Fibroblast of lung (primary cell): ENCODE results near the gene TTC1.

ENCODE experiments used
- CTCF ChIP-seq, 2 donors: IDR thresholded peaks in 1 of 2; conservative IDR thresholded peaks in 1 of 2; 1 replicate in 1 of 2; 2 replicates in 1 of 2; pipeline ENCODE4 v1.5.1; 2011 to 2012; ENCODE audit warnings: low read length in 2 of 2, control low read depth in 1 of 2, inconsistent platforms in 1 of 2, low read depth in 1 of 2, mild to moderate bottlenecking in 1 of 2
- EZH2 ChIP-seq: IDR thresholded peaks from 2 replicates; pipeline ENCODE4 v1.5.1; 2012; ENCODE audit warnings: low read length, control low read depth, mild to moderate bottlenecking; ENCODE audit errors: missing control alignments

GRCh38 chr5:160108124-160108523 lies 99.2 kb downstream of the TTC1 start:
- TF ChIP-seq CTCF (conservative IDR thresholded peaks at IDR 0.05 in 1 of 2, IDR thresholded peaks at IDR 0.05 in 1 of 2; ENCODE audit: low read depth in 1 of 2, low read length in 2 of 2) (no peak), EZH2 (no peak)
